ENCODE results near the gene TMEM163. TPM values are rescaled to one million over a fixed set of nuclear protein-coding genes. Genes with fewer than 3 reads are reported as not detected.
"Not testable (repeated sequence)": the region's sequence is repeated elsewhere in the genome, so short reads cannot be mapped to it uniquely, and the experiment has no call there.

TMEM163 gene
- total and polyA plus RNA-seq, 3 experiments from 2014 or later = 0.45 TPM; not detected in 2

GRCh38 chr2:134728163-134728562, 9.4 kb upstream of the TMEM163 start:
- Histone ChIP-seq H3K4me1 (ENCODE audit: insufficient read depth, low read length) (no peaks in the 10 kb centered on the region), H3K9me3 (ENCODE audit: low read length) (no peaks in the 10 kb centered on the region), H3K27ac (ENCODE audit: low read depth, low read length) (no peak overlapping the region), H3K27me3 (ENCODE audit: insufficient read depth, low read length, poor library complexity, severe bottlenecking) (no peaks in the 10 kb centered on the region), H3K36me3 (ENCODE audit: insufficient read depth, low read length) (no peaks in the 10 kb centered on the region), H3K4me3 (ENCODE audit: low read length) (no peak overlapping the region)
- DNase-seq = no peak
- ChIA-PET POLR2A (no interaction called here), CTCF (no interaction called here)
- no peak overlapping the region for H3K27ac Mint-ChIP-seq
- no peaks in the 10 kb centered on the region for H3K9me3 Mint-ChIP-seq
- H3K27me3 Mint-ChIP-seq = peaks cover 9 to 26% of the 10 kb centered on the region in 2 donors
- H3K36me3 Mint-ChIP-seq = no peaks in the 10 kb centered on the region
- no peaks in the 10 kb centered on the region for H3K4me1 Mint-ChIP-seq
- no peak overlapping the region for H3K4me3 Mint-ChIP-seq

GRCh38 chr2:134727385-134727784, 8.6 kb upstream of the TMEM163 start:
- Mint-ChIP-seq H3K27me3 (peaks cover 9 to 28% of the 10 kb centered on the region in 2 donors), H3K4me3 (no peak overlapping the region), H3K27ac (no peak overlapping the region), H3K36me3 (no peaks in the 10 kb centered on the region), H3K9me3 (no peaks in the 10 kb centered on the region), H3K4me1 (no peaks in the 10 kb centered on the region)
- no peak for DNase-seq
- POLR2A ChIA-PET = no interaction called here
- no peaks in the 10 kb centered on the region for H3K36me3 ChIP-seq (ENCODE audit: insufficient read depth, low read length)
- H3K27me3 ChIP-seq (ENCODE audit: insufficient read depth, low read length, poor library complexity, severe bottlenecking) = no peaks in the 10 kb centered on the region
- H3K4me1 ChIP-seq (ENCODE audit: insufficient read depth, low read length) = no peaks in the 10 kb centered on the region
- no peaks in the 10 kb centered on the region for H3K9me3 ChIP-seq (ENCODE audit: low read length)
- H3K4me3 ChIP-seq (ENCODE audit: low read length) = no peak overlapping the region
- no peak overlapping the region for H3K27ac ChIP-seq (ENCODE audit: low read depth, low read length)
- CTCF ChIA-PET = no interaction called here

- Mint-ChIP-seq H3K36me3 (no peaks in the 10 kb centered on the region), H3K27me3 (peaks cover 13 to 32% of the 10 kb centered on the region in 2 donors), H3K4me3 (no peak overlapping the region), H3K4me1 (no peaks in the 10 kb centered on the region), H3K27ac (no peak overlapping the region), H3K9me3 (no peaks in the 10 kb centered on the region)
- POLR2A ChIA-PET = no interaction called here
- Histone ChIP-seq H3K4me1 (ENCODE audit: insufficient read depth, low read length) (no peaks in the 10 kb centered on the region), H3K36me3 (ENCODE audit: insufficient read depth, low read length) (no peaks in the 10 kb centered on the region), H3K4me3 (ENCODE audit: low read length) (no peak overlapping the region), H3K27me3 (ENCODE audit: insufficient read depth, low read length, poor library complexity, severe bottlenecking) (no peaks in the 10 kb centered on the region), H3K9me3 (ENCODE audit: low read length) (no peaks in the 10 kb centered on the region), H3K27ac (ENCODE audit: low read depth, low read length) (no peak overlapping the region)
- DNase-seq = no peak
- CTCF ChIA-PET = no interaction called here
These were observed 7.8 kb upstream of the TMEM163 start for GRCh38 chr2:134726645-134727044.

GRCh38 chr2:134725876-134726275, 7.1 kb upstream of the TMEM163 start:
- H3K27me3 ChIP-seq (ENCODE audit: insufficient read depth, low read length, poor library complexity, severe bottlenecking) = no peaks in the 10 kb centered on the region
- CTCF ChIA-PET = no interaction called here
- H3K4me3 ChIP-seq (ENCODE audit: low read length) = no peak overlapping the region
- peaks cover 15 to 39% of the 10 kb centered on the region in 2 donors for H3K27me3 Mint-ChIP-seq
- H3K4me1 Mint-ChIP-seq = no peaks in the 10 kb centered on the region
- no peaks in the 10 kb centered on the region for H3K36me3 Mint-ChIP-seq
- peak overlapping the region in 1 of 8 donors; percentile 0 for H3K27ac Mint-ChIP-seq
- no peaks in the 10 kb centered on the region for H3K4me1 ChIP-seq (ENCODE audit: insufficient read depth, low read length)
- no peaks in the 10 kb centered on the region for H3K9me3 Mint-ChIP-seq
- no peak overlapping the region for H3K27ac ChIP-seq (ENCODE audit: low read depth, low read length)
- no peak overlapping the region for H3K4me3 Mint-ChIP-seq
- no peak for DNase-seq
- POLR2A ChIA-PET = no interaction called here
- H3K36me3 ChIP-seq (ENCODE audit: insufficient read depth, low read length) = no peaks in the 10 kb centered on the region
- H3K9me3 ChIP-seq (ENCODE audit: low read length) = no peaks in the 10 kb centered on the region

DNA sequence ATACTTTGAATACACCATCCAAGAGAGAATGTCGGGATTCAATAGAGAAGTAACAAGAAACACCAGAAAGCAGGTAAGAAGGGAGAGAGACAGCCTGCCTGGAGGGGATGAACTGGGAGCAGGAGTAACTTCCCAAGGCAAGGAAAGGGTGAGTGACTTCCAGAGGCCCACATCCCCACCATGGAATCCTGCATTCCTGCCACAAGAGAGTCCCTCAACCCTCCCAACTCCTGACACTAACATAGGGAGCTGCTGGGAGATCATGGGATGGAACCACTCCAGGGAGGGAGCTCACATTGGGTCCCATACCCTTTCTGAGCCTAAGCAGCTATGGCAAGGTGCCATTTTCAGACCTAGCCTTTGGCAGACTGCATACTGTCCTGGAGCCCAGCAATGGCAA, 5.5 kb upstream of the TMEM163 start:
- Histone ChIP-seq H3K9me3 (ENCODE audit: low read length) (no peaks in the 10 kb centered on the region), H3K27me3 (ENCODE audit: insufficient read depth, low read length, poor library complexity, severe bottlenecking) (peaks cover 13% of the 10 kb centered on the region), H3K27ac (ENCODE audit: low read depth, low read length) (no peak overlapping the region), H3K4me3 (ENCODE audit: low read length) (no peak overlapping the region), H3K4me1 (ENCODE audit: insufficient read depth, low read length) (no peaks in the 10 kb centered on the region), H3K36me3 (ENCODE audit: insufficient read depth, low read length) (no peaks in the 10 kb centered on the region)
- POLR2A ChIA-PET = no interaction called here
- no peak for DNase-seq
- Mint-ChIP-seq H3K9me3 (no peaks in the 10 kb centered on the region), H3K36me3 (no peaks in the 10 kb centered on the region), H3K4me1 (peaks cover 0 to 7% (median 7%) of the 10 kb centered on the region in 3 donors), H3K4me3 (no peak overlapping the region), H3K27ac (no peak overlapping the region), H3K27me3 (peaks cover 26 to 54% of the 10 kb centered on the region in 2 donors)
- CTCF ChIA-PET = no interaction called here

DNA sequence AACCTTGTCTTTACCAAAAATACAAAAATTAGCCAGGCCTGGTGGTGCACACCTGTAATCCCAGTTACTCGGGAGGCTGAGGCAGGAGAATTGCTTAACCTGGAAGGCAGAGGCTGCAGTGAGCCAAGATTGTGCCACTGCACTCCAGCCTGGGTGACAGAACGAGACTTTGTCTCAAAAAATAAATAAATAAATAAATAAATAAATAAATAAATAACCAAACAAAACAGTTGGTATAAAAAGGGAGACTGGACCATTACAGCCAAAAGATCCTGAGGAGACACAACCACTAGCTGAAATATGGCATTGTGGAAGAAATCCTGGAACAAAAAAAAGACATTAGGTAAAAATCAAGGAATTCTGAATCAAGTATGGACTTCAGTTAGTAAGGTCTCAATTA, 4.9 kb upstream of the TMEM163 start:
- CTCF ChIA-PET; H3K4me1 Mint-ChIP-seq; H3K27ac Mint-ChIP-seq; H3K36me3 ChIP-seq (ENCODE audit: insufficient read depth, low read length); H3K4me3 Mint-ChIP-seq; DNase-seq; H3K4me1 ChIP-seq (ENCODE audit: insufficient read depth, low read length); H3K27ac ChIP-seq (ENCODE audit: low read depth, low read length); H3K4me3 ChIP-seq (ENCODE audit: low read length); H3K9me3 Mint-ChIP-seq; POLR2A ChIA-PET; H3K9me3 ChIP-seq (ENCODE audit: low read length); H3K36me3 Mint-ChIP-seq: not testable (repeated sequence)
- H3K27me3 Mint-ChIP-seq = peaks cover 26 to 55% of the 10 kb centered on the region in 2 donors
- H3K27me3 ChIP-seq (ENCODE audit: insufficient read depth, low read length, poor library complexity, severe bottlenecking) = peaks cover 16% of the 10 kb centered on the region

- POLR2A ChIA-PET = no interaction called here
- no peak for DNase-seq
- Mint-ChIP-seq H3K36me3 (no peaks in the 10 kb centered on the region), H3K4me3 (no peak overlapping the region), H3K9me3 (no peaks in the 10 kb centered on the region), H3K27ac (no peak overlapping the region), H3K4me1 (peaks cover 1 to 7% (median 7%) of the 10 kb centered on the region in 3 donors), H3K27me3 (peaks cover 27 to 52% of the 10 kb centered on the region in 2 donors)
- H3K36me3 ChIP-seq (ENCODE audit: insufficient read depth, low read length) = no peaks in the 10 kb centered on the region
- H3K27me3 ChIP-seq (ENCODE audit: insufficient read depth, low read length, poor library complexity, severe bottlenecking) = peaks cover 22% of the 10 kb centered on the region
- no peaks in the 10 kb centered on the region for H3K9me3 ChIP-seq (ENCODE audit: low read length)
- no peak overlapping the region for H3K4me3 ChIP-seq (ENCODE audit: low read length)
- H3K4me1 ChIP-seq (ENCODE audit: insufficient read depth, low read length) = peaks cover 4% of the 10 kb centered on the region
- CTCF ChIA-PET = no interaction called here
- H3K27ac ChIP-seq (ENCODE audit: low read depth, low read length) = no peak overlapping the region
These were observed 3.9 kb upstream of the TMEM163 start for GRCh38 chr2:134722728-134723127.

GRCh38 chr2:134721596-134721995, 2.8 kb upstream of the TMEM163 start:
- no peaks in the 10 kb centered on the region for H3K9me3 ChIP-seq (ENCODE audit: low read length)
- Mint-ChIP-seq H3K4me3 (peak overlapping the region in 3 of 7 donors; percentile 11 to 16 (median 11)), H3K36me3 (no peaks in the 10 kb centered on the region), H3K4me1 (peaks cover 7 to 19% (median 15%) of the 10 kb centered on the region in 3 donors), H3K27ac (no peak overlapping the region), H3K27me3 (peaks cover 36 to 55% of the 10 kb centered on the region in 2 donors), H3K9me3 (no peaks in the 10 kb centered on the region)
- ChIA-PET POLR2A (no interaction called here), CTCF (no interaction called here)
- DNase-seq = no peak
- peaks cover 6% of the 10 kb centered on the region for H3K4me1 ChIP-seq (ENCODE audit: insufficient read depth, low read length)
- H3K4me3 ChIP-seq (ENCODE audit: low read length) = no peak overlapping the region
- H3K36me3 ChIP-seq (ENCODE audit: insufficient read depth, low read length) = no peaks in the 10 kb centered on the region
- peaks cover 33% of the 10 kb centered on the region for H3K27me3 ChIP-seq (ENCODE audit: insufficient read depth, low read length, poor library complexity, severe bottlenecking)
- H3K27ac ChIP-seq (ENCODE audit: low read depth, low read length) = no peak overlapping the region
